GM21529 (cell line): ENCODE data around the gene NTN1.
"Not testable (repeated sequence)": the region's sequence is repeated elsewhere in the genome, so short reads cannot be mapped to it uniquely, and the experiment has no call there.

Experiments
- ATAC-seq: cut with Tn5 transposase; IDR thresholded peaks from one replicate; pipeline ENCODE4 v1.9.1; 2021; ENCODE audit not compliant: unreplicated experiment

Gene NTN1

DNA sequence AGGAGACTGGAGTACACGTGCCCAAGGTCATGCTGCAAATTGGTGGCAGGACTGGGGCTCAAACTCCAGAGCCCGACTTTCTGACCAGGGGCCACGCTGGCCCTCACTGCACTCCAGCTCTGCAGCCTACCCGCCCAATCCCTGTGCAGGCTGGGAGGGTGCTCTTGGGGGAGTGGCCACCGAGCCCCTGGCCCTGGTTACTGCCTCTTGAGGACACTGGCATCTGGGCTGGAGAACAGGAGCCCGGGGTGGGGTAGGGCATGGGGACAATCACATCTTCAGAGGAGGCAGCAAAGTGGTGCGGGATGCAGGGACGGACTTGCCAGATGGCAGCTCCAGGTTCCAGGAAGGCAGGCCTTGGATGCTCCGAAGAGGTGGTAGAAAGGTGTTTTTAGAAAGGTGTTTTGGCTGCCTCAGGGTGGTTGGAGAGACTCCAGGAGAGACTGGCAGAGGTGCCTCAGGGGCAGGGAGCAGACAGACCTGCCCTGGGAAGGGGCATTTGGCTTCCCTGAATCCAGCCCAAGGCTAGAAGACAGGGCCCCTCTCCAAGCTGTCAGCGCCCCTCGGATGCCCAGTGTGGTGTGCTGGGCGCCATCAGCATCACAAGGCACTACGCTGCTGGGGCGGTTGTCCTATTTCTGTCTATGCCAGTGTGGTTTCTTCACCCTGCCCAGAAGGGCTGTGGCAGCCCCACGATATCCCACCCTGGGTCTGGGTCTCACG lies 220.6 kb downstream of the NTN1 start:
- ATAC-seq = no peak

DNA sequence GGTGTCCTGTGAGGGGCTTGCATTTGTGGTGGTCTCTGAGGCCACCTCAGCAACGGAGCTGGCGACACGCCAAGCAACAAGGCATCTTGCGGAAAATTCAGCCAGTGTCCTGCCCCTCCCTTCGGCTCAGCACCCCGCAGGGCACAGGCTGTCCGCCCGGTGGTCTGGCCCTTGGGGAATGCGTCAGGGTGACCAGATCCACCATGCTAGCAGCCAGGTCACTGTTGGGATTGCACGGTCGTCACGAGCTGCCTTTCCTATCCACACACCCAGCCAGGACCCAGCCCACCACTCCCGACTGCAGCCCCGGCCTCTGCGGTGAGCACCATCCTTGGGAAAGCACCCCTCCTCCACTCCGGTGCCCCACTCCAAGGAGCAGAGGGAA lies 221.2 kb downstream of the NTN1 start:
- no peak for ATAC-seq

DNA sequence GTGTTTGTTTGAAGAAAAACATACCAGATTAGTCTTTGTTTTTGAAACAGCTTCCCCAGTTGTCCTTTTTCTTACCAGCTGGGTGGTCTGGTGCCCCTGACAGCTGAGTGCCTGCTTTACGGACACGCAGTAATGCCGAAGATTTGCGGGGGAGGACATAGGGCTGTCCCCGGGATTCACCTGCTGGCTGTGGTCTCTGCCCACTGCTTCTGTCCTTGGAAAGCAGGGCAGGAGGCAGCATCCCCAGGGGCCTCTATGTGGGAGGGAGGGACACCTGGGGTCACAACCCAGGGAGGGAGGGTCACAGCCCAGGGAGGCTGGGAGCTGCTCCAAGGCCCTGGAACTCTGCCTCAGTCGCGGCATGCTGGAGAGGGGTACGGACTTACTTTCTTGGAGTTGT lies 221.7 kb downstream of the NTN1 start:
- no peak for ATAC-seq

DNA sequence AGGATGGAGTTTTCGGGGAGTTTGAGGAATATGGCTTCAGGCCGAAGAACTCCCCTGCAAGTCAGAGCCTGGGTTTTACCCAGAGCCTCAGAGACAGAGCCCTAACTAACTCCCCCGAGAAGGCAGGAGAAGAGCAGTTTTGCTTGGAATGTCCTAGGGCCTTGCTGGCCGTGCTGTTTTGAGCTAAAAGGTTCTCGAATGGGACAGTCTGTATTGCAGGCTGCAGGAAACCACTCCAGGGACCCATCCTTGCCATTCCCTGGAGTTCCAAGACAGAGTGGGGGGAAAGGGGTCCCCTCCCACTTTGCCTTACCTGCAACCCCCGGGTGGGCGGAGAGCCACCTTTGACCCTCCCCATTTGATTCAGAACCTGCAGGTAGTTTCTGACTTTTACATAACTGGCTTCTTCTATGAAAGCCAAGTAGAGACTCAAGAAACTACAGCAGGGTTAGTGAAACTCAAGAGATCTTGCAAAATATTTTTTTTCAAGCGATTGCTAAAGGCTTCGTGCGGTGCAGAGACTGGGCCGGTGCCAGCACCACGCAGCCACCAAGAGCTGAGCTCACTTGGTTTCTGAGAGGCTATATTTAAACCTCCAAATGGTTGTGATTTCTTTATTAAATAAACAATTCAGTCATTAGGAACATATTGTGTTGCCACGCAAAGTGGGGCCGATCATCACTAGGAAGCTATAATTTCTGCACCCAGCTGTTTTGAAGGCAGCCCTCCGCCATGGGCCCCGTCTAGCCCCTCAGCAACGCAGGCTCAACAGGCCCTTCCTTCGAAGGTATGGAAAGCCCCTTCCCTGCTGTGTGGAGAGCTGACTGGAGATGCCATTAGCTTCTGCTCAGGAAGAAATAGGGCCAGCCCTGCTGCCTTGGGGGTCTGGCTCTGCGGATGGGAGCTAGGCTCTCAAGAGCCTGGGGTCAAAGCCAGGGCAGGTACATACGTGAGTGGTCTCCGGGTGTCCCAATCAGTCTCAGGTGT lies 223.0 kb downstream of the NTN1 start:
- no peak for ATAC-seq

DNA sequence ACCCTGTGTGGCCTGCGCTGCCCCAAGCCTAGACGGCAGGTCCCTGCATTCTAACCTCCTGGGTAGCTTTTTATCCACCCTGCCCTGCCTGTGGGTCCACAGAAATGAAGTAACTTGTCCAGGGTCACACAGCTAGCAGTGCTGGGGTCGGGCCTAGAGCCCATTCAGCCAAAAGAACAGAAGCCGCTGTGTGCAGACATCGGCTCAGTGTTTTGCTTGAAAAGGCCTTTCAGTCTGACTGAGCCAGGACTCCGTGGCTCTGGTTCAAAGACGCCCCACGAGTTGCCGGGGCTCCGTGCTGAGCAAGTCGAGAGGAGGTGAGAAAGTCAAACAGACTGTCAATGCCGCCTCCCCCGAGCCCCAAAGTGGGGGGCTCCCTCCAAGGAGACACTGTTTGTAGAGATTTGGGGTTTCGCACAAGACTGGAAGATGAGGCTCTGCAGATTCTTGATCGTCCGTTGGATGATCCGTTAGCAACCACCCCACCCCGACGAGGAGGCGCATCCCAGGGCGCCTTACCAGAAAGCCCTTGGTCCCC lies 226.2 kb downstream of the NTN1 start:
- no peak for ATAC-seq

DNA sequence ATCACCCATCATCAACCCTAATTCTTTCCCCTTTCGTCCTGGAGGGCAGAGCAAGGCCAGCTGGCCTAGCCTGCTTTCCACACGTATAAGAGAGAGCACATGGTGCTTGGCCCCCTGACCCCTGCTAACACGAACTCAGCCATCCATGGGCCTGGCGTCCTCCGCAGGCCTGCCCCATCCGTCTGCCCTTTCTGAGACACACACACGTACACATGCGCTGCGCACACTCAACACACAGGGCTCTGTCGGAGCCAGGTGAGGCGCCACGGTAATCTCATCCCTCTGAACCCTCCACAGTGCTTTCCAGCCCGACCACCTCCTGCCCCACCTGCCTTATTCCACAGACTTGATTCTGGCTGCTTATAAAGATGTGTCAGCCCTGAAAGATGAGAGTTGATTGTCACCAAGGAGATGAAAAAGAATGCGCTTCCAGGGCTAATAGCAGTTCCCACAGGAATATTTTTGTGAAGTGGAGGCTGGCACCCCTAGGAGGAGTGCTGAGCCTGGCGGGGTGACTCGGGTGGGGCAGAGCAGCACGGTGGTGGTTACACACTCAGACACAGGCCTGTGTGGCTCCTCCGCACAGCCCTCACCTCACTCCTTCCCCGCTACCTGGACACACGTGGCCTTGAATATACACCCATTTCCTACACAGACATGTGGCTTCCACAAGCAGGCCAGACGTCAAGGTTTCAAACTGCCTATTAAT lies 228.1 kb downstream of the NTN1 start:
- ATAC-seq = no peak

DNA sequence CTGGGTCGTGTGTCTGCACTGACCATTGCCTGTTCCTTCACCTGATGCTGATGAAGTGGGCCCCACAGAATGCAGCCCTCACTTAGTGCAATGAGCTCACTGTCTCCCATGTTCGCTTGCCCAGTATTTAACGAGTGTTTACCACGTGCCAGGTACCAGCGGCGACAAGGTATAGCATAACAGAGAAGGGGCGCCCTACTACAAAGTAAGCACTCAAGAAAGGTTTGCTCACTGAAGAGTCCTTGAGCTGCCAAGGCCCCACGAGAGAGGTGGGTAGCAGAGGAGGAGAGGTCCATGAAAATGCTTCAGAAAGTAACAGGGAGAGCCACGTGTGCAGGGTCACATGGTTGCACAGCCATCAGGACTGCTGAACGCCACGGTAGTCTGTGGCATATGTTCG lies 230.0 kb downstream of the NTN1 start:
- no peak for ATAC-seq

DNA sequence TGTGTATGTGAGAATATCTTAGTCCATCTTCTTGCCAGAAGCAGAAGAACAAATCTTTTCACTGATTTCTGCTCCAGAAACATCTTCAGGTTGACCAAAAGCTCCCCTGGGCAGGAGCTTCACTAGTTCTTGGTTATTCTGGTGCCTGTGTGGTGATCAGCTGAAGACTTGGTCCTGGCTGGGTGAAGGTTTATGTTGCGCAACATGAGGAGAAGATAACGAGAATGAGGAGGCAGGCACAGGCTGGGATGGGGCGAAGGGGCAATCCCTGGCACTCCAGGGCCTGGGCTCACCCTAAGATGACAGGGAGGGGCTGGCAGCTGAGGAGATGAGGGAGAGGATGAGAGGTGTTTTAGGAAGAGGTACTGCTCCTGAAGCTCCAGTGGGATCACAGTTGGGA lies 232.0 kb downstream of the NTN1 start:
- ATAC-seq = no peak

DNA sequence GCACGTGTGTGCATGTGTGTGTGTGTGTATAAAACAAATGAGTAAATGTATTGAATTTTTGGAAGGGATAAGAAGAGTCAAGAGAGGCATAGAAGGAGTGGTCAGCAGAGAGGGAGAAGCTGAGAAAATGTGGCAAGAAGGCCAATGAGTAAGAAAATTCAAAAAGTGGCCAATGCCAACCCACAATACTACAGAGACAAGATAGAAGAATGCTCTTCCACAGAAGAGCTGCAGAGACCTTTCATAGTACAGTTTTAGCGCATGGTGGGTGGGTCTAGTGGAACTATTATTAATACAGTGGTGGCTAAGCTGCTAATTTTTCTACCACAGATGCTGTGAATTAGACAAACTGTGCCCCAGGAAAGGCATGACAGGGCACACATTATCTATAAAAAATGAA lies 233.5 kb downstream of the NTN1 start:
- no peak for ATAC-seq

DNA sequence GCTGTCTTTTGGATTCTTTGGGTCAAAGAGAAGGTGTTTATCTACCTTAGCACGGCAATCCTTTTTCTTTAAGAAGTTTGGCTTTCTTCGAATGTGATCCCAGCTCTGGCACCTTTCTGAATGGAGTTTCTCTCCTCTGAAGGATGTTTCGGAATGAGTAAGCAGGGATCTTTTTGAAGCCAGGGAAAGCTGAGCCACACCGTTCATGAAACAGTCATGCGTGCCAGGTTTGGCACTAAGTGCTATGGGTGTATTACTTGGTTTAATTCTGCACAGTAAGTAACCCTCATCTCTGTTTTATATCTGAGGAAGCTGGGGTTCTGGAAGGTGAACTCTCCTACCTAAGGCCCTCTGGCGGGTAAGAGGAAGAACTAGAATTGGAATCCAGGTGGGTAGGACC lies 234.5 kb downstream of the NTN1 start:
- ATAC-seq = no peak

DNA sequence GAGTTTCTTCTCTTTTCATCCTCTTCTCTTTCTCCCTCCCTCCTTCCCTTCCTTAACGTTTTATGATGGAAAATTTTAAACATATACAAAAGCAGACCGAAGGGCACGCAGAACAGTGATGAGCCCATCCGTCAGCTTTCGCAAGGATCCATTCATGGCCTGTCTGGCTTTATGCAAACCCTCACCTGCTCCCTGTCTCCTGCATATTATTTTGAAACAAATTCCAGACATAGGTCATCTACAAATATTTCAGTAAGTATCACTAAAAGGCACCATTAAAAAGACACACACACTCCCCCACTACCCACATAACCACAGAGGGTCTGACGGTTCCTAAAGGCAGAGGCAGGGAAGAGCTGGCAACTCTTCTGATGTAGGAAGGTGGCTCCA lies 235.0 kb downstream of the NTN1 start:
- no peak for ATAC-seq

DNA sequence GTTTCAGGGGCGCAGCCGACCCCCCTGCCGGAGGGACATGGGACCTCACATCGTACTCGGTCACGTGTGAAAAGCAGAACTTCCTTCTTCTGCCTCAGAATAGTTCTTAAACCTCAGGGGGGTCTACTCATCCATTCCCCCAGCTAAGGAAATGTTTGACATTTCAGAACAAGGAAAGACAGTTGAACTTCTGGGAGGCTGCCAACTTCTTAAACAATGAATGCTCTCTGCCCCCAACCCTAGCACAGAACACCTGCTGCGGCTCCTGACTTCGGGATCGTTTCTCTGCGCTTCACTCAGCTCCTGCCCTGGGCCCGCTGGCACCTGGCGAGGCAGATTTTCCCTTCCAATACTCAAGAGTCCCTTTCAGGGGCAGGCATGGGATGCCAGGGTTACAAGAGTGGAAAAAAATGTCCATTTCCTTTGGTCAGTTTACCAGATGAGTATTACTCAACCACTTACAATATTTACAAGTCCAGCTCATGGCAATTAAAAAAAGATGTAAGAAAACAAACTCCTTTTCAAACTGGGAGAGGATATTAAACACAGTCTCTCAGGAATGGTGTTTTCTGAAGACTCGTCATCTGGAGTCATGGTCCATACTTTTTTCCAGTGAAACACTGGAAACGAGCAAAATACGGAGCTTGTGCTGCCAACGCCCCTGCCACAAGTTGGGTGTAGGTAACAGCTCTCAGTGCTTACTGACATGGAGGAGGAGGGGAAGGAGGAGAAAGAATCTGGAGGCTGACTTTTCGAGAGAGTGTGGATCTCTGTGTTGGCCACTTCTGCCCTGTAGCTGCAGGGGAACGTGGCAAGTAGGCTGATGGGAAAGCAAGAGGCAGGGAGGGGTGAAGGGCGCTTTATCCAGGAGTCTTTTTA lies 235.7 kb downstream of the NTN1 start:
- ATAC-seq = no peak

DNA sequence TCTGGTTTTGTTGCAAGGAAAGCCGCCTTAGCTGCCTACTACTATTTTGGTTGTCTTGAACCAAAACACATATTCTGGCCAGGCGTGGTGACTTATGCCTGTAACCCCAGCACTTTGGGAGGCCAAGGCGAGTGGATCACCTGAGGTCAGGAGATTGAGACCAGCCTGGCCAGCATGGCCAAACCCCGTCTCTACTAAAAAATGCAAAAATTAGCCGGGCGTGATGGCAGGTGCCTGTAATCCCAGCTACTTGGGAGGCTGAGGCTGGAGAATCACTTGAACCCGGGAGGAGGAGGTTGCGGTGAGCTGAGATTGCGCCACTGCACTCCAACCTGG lies 236.3 kb downstream of the NTN1 start:
- not testable (repeated sequence) for ATAC-seq

DNA sequence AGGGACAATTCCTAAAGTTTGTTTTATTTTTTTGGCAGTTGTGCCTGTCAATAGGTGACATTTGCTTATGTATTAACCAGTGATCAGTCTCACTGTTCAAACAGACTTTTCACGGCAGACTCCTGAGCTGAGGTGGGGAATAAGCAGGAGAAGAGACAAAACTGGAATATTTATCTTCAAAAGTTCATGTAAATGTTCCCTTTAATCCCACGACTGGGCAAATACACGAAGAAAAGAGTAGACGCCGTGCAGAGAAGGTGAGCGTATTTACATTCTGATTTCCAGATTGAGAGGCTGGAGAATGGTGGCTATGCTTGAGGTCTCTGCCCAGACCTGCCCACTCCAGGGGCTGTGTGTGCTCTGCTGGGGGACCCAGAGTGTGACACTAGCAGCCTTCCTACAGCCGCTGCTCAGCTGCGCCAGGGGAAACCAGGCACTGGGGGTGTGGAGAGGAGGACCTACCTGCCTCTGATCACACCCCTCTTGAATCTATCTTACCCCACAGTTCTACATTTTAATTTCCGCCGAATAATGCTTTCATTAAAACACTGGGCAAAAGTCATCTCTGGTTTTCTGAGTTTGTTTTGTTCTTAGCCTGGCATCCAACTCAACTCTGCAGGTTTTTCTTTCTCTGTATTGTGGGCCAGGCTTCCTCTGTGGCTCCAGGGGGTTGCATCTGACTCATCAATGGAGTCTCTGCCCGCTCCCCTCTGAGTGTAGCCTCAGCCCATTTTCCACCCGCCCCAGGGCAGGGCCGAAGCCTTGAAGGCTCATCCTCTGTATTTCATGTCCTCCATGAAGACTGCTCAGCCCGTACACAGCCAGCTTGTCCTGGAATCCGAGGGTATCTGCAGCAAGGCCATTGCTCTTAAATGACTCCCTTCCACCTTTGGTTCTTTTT lies 237.1 kb downstream of the NTN1 start:
- no peak for ATAC-seq

DNA sequence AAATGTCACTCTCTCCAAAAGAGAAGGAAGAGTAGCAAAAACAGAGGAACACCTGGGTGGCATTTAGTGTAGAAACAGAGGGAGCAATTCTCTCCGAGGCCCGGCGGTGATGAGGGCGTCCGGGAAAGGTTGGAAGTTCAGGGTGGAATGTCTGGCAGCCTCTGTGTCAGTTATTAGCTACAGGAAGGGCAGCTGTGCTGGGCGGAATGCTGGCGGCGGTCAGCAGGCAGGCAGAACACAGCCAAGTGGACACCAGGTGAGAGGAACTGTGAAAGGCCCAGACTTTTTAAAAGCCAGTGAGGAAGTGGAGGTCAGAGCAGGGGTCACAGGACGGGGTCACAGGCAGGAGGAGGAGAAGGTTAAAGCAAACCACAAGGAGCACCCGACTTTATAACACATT lies 238.1 kb downstream of the NTN1 start:
- no peak for ATAC-seq

DNA sequence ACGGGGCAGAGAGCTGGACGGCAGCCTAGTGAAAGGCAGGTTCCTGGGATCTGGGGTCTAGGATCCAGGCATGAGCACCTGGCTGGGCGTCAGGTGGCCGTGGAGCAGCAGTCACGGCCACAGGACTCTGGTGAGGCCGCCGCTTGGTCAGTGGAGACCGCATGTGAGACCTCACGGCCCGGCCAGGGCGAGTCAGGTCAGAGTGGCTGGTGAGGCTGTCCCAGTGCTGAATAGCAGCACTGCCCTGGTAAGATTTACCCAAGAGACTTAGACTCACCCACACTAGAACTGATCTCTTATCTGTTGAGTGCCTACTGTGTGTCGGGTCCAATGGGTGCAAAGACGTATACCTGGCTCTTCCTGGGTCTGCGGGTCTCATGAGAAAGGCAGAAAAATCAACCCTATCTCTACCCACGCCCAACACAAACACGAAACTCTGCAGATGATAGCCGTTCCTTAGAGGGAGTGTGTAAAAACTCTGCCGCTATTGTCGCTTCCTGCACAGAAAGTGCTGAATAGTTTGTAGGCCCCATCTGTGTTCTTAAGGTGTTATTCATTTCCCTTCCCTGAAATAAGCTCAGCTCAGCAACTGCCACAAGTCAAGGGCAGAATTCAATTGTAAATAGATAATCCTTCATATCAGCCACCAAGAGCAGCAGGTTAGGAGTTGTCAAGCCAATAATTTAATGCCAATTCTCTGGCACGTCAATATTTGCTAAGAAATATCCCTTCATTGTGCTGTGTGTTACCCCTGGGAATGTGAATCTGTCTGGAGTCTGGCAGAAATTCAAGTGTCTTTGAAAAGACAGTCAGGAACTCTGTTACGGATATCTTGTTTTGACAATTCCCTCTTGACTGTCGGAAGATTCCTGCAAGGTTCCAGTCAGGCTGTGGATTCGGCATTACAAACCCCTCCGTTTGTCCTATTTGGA lies 240.0 kb downstream of the NTN1 start:
- ATAC-seq = no peak

DNA sequence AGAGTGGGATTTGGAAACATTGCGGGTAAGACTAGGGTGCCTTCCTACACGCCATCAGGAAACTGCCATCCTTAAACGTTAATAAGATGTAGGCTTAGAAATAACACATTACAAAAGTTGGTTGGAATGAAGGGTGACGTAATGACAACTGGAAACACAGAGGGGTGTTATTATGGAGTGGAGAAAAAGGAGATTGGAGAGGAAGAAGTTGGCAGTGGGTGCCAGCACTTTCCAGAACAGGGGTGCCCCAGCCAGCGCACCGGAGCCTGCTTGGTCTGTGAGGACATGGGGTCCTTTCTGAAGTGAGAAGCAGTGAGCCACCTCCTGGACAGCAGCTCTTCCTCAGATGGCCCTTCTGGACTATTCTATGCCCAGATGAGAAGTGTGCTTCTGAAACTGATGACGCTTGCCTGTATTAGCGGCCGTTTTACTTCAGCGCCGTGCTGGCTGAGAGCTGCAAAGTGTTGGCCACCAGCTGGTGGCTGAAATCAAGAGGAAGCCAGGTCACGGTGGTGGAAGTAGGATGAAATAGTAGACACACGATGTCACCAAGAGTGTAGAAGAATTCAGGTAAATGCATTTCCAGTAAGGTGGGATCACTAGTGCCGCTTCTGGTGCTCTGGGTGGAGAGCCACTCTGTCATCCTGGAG lies 244.8 kb downstream of the NTN1 start:
- no peak for ATAC-seq

DNA sequence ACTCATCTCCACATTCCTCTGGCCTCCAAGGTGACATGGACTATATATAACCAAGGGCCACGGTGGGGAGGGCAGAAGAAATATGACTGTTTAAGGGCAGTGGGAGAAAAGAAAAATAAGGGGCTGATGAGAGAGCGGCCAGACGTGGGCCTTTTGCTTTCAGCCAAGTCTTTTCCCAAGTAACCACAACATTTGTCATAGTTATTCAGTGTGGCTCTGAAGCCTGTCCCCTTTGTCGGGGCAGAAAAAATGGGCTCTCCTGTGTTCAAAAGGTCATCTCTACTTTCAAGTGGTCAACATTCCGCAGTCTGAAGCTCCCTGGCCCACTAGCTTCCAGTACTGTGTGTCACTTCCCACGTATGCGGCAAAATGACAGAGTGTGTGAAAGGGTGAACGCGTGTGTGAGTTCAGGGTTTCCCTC lies 245.4 kb downstream of the NTN1 start:
- no peak for ATAC-seq
